Measurements from ENCODE around the gene BCL10.
"Not testable (repeated sequence)": the region's sequence is repeated elsewhere in the genome, so short reads cannot be mapped to it uniquely, and the experiment has no call there.

The BCL10 gene

DNA sequence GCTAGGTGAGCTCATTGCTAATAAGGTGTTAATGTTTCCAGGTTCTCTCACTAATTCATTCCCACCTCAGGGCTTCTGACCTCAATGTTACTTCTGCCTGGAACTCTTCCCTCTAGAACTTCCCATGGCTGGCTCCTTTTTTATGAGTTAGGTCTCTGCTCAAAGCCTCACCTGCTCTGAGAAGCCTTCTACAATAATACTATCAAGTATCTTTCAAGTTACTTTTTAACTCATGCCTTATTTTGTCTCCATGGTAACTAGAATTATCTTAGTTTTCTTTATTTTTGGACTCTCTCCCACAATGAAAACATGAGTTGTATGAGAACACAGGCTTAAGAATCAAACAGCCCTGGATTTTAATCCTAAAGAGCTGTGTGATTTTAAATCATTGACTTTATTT is 13.4 kb downstream of the BCL10 start:
- no peak for DNase-seq

- peak; percentile 86 for DNase-seq
These were observed 16.5 kb downstream of the BCL10 start for GRCh38 chr1:85259912-85260274.

DNA sequence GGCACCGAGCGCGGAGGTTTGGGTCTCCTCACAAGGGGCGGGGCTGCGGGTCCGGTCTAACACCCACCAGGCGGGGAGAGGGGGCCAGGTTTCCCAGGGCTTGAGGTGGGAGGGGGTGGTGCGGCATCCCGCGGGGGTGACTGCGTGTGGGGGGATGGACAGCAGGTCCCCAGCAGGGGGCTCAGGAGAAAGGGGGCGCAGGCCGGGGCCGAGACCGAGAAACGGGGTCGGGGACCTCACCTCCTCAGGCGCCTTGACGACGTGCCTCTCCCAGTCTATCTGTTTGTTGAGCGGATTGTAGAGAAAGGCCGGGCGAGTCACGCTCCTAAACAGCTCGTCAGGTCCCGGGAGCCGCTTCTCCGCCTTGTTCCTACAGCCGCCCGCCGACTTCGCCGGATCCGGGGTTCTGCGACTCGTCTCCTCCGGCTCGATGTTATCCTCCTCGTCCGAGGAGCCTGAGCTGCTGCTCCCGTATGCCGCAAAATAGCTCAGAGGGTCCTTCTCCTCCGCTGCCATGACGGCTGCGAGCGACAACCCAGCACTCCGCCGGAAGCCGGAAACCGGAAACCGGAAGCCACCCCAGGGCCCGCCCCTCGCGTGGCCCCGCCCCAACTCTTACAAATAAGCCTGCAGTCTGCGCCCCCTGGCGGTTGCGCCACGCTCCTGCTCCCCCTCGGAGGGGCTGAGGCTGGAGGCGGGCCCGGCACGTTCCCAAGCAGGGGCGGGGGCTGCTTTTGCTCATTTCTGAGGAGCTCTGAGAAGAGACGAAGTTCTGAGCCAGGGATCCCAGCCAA is 17.1 kb downstream of the BCL10 start, which contains the start of gene C1orf52:
Gene C1orf52, minus strand, starts transcription at position 545 of the 794 bp plus-strand sequence. Its CDS starts 29 bp downstream, at position 516.
- peak; percentile 99 for DNase-seq

DNA sequence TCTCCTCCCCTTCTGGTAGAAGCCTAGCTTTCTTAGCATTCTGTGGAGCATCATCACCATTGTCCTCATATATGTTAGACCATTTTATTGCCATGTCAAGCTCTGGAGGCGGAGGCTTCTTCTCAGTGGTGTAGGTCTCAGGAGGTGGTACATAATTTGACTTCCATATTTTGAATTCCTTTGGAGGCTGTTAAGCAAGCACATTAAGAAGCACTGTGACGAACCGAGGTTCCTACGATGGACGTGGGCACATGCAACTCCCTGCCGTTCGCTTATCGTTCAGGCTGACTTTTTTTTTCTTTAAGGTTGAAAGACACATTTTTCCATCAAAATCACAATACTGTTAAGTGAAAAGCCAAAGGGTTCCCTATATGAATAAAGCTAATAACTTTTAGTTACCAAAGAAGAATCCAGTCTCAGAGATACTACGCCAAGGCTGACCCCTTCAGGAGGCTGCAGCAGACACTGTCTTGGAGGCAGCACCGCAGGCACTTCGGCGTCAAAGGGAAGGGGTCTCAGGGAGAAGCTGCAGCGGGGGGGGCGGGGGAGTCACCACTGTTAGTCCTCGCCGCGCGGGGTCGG is 17.8 kb downstream of the BCL10 start:
- no peak for DNase-seq

DNA sequence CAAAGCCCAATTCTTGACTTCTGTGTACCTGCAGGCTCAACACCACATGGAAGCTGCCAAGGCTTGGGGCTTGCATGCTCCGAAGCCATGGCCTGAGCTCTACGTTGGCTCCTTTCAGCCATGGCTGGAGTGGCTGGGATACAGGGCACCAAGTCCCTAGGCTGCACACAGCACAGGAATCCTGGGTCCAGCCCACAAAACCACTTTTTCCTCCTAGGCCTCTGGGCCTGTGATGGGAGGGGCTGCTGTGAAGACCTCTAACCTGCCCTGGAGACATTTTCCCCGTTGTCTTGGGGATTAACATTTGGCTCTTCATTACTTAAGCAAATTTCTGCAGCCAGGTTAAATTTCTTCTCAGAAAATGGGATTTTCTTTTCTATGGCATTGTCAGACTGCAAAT is 27.4 kb downstream of the BCL10 start:
- not testable (repeated sequence) for DNase-seq

DNA sequence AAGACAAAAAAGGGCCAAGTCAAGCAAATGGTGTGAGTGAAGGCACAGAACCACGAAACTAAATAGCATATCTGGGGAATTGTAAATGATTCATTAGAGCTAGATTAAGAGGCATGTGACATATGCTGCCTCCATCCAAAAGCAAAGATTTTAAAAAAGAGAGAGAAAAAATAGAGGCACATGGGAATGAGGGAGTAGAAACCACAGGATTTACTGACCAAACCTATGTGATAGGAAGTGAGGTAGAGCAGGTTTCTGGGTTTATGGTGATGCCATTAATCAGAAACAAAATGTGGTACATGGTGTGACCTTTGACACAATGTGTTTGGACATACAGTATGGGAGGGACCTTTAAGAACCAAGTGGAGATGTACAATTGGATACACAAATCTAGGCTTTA is 30.5 kb downstream of the BCL10 start:
- DNase-seq: no peak

DNA sequence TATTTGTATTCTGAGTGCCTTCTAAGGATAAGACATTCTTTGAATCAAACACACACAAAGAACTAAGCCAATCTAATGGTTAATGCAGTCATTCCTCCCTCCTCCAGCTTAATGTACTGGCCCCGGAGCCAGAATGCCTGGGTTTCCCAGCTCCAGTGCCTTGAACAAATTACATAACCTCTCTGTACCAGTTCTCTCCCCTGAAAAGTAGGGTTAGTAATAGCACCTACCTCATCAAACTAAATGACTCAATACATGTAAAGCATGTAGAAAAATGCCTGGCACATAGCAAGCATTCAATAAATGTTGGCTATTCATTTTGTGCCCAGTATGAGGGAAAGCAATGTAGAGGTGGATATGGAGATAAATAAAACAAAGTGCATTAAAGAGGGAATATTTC is 31.0 kb downstream of the BCL10 start:
- DNase-seq: no peak

- peak; percentile 71 for DNase-seq
These were observed 32.0 kb downstream of the BCL10 start for GRCh38 chr1:85244271-85245061.

GRCh38 chr1:85243372-85243771 is 33.1 kb downstream of the BCL10 start:
- DNase-seq: no peak

DNA sequence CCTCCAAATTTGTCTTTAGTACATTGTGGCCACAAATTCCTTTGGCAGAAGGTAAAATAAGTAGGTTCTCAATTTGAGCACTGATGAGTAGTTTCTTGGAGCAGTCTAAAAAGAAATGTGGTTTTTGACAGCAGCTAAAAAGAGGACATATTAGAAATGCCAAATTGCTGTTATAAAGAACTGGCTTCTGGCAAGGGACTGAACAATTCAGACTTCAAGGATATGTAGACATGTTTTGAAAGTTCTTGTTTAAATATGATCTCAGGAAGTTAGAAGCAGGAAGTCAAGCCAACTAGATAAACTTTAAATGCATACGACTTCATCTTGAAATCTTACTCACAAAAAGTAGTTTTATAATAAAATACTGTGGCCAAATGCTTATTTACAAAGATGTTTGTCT is 35.8 kb downstream of the BCL10 start:
- no peak for DNase-seq

- no peak for DNase-seq
These were observed 36.2 kb downstream of the BCL10 start for GRCh38 chr1:85240174-85240601.

DNA sequence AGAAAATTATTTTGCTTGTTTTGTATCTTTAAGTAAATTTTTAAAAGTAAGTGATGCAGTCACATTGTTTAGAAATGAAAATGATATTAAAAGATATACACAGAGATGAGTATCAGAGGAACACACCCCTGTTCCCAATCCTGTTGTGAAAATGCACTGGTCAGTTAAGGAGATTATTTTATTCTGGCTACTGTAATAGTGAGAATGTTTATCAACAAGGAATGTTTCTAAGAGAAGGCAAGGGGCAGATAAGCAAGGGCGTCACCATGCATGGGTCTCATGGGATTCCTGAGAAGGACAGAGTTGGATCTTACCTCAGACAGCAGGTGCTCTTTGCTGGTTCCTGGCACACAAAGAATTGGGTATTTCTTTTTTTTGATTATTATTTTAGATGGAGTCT is 38.8 kb downstream of the BCL10 start:
- no peak for DNase-seq

DNA sequence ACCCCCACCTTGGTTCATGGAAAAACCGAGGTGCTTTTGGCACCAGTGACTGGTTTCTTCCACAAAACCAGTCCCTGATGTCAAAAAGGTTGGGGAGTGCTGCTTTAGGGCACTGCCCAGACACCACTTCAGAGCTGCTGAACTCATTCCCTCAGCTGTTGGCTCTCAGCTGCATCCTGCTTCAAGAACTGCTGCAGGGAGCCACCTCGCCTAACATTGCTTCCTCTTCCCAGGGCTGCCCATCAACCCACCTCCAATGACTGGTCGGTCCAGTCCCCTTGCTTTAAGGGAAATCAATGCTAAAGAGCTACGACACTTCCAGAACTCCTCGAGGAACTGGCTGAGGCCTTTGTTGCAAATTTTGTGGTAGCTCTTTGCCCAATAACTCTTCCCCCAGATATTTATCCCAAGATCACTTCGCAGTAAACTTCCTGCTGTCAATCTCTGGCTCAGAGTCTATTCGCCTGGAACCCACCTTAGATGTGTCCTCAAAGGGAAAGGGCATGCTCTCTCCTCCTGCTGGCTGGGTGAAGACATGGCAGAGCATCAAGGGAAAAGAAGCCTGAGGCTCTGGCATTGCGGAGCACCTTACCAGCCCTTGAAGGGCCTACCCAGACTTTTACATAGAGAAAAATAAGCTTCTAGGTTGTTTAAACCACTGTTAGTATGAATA is 46.0 kb downstream of the BCL10 start:
- no peak for DNase-seq

- no peak for DNase-seq
These were observed 46.8 kb downstream of the BCL10 start for GRCh38 chr1:85229574-85230097.

- DNase-seq: no peak
These were observed 47.5 kb downstream of the BCL10 start for GRCh38 chr1:85228972-85229371.

DNA sequence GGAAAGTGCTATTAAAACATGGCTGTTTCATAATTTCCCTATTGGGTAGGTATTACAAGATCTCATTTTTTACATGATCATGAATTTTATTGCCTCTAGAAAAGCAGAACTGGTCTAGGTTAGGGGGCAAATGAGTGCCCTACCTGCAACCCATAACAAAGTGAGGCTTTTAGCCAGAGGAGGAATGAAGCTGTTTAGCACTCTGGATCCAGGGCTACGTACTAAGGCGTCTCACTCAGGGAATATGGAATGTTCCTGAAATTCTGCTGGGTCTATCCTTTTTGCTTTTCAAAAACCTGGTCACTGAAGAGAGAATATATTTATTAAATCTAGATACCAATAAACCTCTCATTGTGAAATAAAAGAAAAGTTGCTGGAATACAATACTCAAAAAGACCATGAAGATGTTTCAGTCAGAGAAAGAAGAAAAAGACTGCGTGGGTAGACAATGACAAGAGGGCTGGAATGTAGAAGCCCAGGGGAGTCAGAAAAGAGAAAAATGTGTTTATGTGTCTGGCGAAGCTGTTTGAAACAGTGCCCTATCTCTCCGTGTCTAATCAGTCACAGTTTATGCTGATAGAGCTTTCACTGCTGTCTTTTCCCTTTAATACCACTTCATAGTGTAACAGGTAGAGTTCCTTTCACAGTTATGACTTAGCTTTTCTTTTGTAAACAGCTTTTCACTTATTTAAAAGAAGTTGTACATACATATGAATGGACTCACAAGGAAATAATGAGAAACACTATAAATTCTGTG is 50.6 kb downstream of the BCL10 start:
- no peak for DNase-seq

DNA sequence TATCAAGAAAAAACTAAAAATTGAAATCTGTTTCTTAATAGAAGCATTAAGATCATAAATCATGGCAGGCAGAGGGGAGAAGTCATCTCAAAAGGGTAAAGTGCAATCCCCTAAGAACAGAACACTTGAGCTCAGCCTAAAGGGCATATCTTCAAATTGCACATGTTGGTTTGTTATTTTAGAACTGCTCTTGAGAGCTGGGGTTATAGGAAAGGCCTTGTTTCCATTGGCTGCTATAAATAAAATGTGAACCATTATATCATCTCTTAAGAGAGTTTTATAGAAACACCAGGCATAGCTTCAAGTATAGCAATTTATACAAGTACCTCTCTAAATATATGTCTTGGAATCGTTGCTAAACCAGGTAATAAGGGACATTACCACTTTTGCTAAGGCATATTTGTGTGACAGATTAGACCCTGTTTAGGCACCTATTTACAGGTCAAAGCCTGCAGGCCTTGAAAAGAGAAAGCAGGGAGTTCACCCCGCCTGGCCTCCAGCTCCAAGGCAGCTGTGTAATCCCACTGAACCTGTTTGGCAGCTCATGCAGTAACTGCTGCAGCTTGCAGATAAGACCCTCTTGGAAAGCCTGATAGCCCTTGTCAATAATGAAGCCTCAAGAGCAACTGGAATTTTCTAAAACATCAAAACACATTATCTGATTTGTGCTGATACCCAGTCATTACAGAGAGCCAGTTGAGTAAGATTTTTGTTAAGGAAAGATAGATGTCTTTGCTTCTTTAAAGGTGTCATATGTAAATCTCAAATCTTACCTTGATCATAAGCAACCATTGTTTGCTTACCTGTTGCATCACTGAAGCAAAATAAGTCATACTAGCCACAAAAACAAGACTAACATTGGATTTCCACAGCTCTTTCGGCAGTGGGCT is 51.5 kb downstream of the BCL10 start:
- no peak for DNase-seq

DNA sequence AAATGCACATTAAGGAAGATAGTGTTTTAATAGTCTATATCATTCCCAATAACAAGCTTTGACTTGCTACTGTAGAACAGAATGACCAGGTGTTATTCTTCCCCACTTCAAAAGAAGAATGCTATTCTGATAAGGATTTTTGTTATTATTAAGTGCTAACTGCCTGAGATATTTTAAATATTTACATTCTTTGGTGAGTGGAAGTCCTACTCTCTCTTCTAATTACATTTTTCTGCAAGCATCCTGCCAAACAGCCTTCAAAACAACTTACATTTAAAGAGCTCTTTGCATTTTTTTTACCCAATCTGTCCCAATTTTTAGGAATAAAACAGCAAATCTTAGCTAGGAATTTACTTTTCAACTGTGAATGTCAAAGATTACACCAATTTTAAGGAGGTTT is 52.1 kb downstream of the BCL10 start:
- no peak for DNase-seq

- DNase-seq: no peak
These were observed 53.1 kb downstream of the BCL10 start for GRCh38 chr1:85223334-85223733.

DNA sequence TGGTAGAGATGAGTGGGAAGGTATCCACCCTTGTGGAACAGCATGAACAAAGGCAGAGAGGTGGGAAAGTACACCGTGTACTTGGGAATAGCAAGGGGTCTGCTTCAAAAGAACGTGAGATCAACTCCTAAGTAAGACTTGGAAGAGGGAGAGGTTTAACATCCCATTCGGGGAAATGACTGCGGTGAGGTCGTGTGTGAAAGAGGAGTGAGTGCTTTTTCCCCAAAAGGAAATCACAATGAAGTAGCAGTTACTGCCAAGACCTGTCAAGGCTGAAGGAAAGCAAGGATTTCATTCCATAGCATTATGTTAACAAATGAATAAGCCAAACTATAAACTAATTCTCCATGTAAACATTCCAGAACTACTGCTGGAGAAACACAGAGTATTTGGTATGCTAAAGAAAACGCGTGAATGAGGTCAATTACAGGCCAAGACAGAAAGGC is 55.7 kb downstream of the BCL10 start:
- DNase-seq: peak; percentile 48

All from left hindlimb (tissue), 1 donor.